Skeletal muscle tissue (tissue), 4 donors: ENCODE data around the gene SLC43A2. TPM values are rescaled to one million over a fixed set of nuclear protein-coding genes. Genes with fewer than 3 reads are reported as not detected.
A peak's percentile ranks its signal among the peaks of the same experiment; 100 is the strongest.

Experiments used
- H3K27ac ChIP-seq: one replicate; pipeline ENCODE4 v1.7.0; 2013; ENCODE audit warnings: mild to moderate bottlenecking, low read depth, low read length, inconsistent platforms
- H3K27me3 ChIP-seq, 3 donors: one replicate each; pipeline ENCODE4 v1.7.0; 2013; ENCODE audit warnings: low read length in 3 of 3; ENCODE audit not compliant: control insufficient read depth in 3 of 3, insufficient read depth in 3 of 3
- H3K36me3 ChIP-seq, 3 donors: one replicate each; pipeline ENCODE4 v1.7.0; 2013; ENCODE audit warnings: low read length in 3 of 3; ENCODE audit not compliant: control insufficient read depth in 3 of 3, insufficient read depth in 3 of 3
- H3K4me1 ChIP-seq, 3 donors: one replicate each; pipeline ENCODE4 v1.7.0; 2013; ENCODE audit warnings: low read length in 3 of 3, mild to moderate bottlenecking in 3 of 3; ENCODE audit not compliant: control insufficient read depth in 3 of 3, insufficient read depth in 3 of 3
- H3K4me3 ChIP-seq, 3 donors: one replicate each; pipeline ENCODE4 v1.7.0; 2013; ENCODE audit warnings: low read length in 3 of 3
- H3K9ac ChIP-seq, 3 donors: one replicate each; pipeline ENCODE4 v1.7.0; 2013; ENCODE audit warnings: low read length in 3 of 3, mild to moderate bottlenecking in 3 of 3, moderate library complexity in 2 of 3, low read depth in 1 of 3
- H3K9me3 ChIP-seq, 3 donors: one replicate each; pipeline ENCODE4 v1.7.0; 2013; ENCODE audit warnings: low read length in 3 of 3; ENCODE audit not compliant: control insufficient read depth in 3 of 3
- total RNA-seq: library from RNA; depleted of rRNA; stranded (reverse); fragments of >200 nt; gene quantifications from one replicate; pipeline ENCODE4 v1.2.3, GENCODE V29; 2014
- donor health status: Osteomylitis.

Gene SLC43A2
- total RNA-seq, 1 donor from 2014 or later: 4.7 TPM

DNA sequence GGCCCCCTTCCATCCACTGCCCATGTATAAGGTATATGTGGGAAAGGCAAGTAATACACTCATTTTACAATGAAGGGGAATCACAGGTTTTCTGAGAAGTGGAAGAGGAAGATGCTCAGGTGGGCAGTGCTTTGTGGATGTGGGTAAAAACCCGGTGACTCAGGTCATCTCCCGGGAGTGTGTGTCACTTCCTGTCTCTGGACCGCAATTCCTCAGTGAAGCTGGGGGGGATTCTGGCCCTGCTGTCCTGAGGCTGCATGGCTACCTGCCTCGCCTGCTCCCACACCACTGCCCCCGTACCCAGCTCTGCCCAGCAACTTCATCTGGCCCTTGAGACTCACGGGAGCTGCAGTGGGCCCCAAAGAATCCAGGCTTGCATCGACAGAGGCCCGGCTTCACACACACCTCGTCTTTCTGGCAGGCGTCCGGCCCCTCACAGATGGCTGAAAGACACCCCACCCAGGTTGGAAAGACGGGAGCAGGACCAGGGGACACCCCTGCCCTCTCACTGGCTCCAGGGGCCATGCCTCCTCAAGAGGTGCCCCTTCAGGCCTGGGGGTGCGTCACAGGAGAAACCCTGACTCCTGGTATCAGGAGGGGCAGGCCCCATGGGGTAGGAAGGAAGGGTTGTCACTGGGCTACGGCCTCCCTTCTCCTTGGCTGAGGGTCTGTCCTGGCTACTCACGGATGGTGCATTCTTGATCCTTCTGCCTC lies 16.0 kb upstream of the SLC43A2 start:
- H3K27me3 ChIP-seq: no peaks in the 10 kb centered on the region
- H3K4me1 ChIP-seq: peaks cover 32 to 53% (median 47%) of the 10 kb centered on the region in 3 donors
- H3K9me3 ChIP-seq: no peaks in the 10 kb centered on the region
- H3K4me3 ChIP-seq: peak overlapping the region; percentile 62 to 65 (median 62)
- peak overlapping the region; percentile 38 to 75 (median 51) for H3K9ac ChIP-seq
- peak overlapping the region; percentile 64 for H3K27ac ChIP-seq
- H3K36me3 ChIP-seq: peaks cover 16 to 27% (median 16%) of the 10 kb centered on the region in 3 donors

DNA sequence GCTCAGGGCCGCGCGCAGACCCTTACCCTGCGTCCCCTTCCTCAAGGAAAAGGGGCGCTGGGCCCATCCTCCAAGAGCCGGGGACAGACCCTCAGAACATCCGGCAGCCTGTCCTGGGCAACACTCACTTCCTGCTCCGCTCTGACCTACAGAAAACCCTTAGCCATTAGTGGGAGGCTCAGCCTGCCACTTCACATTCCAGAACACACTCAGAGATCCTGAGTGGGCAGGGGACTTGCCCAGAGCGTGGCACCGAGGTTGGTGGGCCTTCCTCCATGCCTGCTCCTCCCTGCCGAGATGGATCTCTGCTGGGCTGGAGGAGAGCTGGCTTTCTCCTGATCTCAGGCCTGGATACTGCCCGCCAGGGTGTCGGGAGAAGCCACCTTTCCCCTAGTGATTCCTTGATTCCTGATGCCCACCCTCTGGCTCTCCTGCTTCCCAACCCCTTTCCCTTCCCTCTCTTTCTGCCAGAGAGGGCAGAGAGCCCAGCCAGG lies 15.4 kb upstream of the SLC43A2 start:
- peak overlapping the region; percentile 3 to 75 (median 38) for H3K9ac ChIP-seq
- no peaks in the 10 kb centered on the region for H3K27me3 ChIP-seq
- peak overlapping the region; percentile 44 for H3K27ac ChIP-seq
- peaks cover 32 to 51% (median 46%) of the 10 kb centered on the region in 3 donors for H3K4me1 ChIP-seq
- peaks cover 16 to 27% (median 16%) of the 10 kb centered on the region in 3 donors for H3K36me3 ChIP-seq
- H3K9me3 ChIP-seq: no peaks in the 10 kb centered on the region
- H3K4me3 ChIP-seq: peak overlapping the region; percentile 25 to 63 (median 62)

DNA sequence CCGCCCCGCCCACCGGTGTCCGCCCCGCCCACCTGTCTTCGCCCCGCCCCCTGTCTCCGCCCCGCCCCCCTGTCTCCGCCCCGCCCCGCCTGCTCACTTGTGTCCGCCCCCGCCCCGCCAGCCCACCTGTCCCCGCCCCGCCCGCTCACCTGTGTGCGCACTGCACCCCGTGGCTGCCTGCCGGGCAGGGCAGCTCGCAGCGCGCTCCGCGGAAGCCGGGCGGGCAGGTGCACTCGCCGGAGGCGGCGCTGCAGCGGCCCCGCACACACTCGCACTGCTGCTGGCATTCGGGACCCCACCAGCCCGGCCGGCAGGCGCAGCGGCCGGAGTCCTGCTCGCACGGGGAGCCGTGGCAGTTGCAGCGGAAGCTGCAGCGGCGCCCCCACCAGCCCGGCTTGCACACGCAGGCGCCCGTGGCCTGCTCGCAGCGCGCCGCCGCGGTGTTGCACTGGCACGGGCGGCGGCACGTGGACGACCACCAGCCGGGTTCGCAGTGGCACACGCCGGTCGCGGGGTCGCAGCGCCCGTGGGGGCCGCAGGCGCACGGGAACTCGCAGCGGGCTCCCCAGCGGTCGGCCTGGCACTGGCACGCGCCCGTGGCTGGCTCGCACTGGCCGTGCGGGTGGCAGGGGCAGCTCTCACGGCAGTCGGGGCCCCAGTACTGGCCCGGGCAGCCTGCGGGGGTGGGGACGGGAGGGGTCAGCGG lies 14.8 kb upstream of the SLC43A2 start:
- Histone ChIP-seq H3K9me3 (no peaks in the 10 kb centered on the region), H3K36me3 (peaks cover 16 to 27% (median 16%) of the 10 kb centered on the region in 3 donors), H3K27ac (peak overlapping the region; percentile 44), H3K27me3 (no peaks in the 10 kb centered on the region), H3K4me1 (peaks cover 31 to 49% (median 45%) of the 10 kb centered on the region in 3 donors), H3K4me3 (peak overlapping the region in 2 of 3 donors; percentile 62 to 63), H3K9ac (peak overlapping the region in 2 of 3 donors; percentile 38 to 75)

DNA sequence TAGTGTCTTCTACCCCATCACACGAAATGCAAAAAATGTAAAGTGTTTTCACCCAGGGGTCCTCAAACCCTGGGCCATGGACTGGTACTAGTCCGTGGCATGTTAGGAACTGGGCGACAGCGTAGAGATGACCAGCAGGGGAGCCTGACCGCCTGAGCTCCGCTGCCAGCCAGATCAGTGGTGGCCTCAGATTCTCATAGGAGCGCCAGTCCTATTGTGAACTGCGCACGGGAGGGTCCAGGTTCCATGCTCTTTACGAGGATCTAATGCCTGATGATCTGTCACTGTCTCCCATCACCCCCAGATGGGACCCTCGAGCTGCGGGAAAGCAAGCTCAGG lies 12.4 kb upstream of the SLC43A2 start:
- H3K36me3 ChIP-seq: peaks cover 10 to 22% (median 12%) of the 10 kb centered on the region in 3 donors
- peaks cover 14 to 28% (median 23%) of the 10 kb centered on the region in 3 donors for H3K4me1 ChIP-seq

DNA sequence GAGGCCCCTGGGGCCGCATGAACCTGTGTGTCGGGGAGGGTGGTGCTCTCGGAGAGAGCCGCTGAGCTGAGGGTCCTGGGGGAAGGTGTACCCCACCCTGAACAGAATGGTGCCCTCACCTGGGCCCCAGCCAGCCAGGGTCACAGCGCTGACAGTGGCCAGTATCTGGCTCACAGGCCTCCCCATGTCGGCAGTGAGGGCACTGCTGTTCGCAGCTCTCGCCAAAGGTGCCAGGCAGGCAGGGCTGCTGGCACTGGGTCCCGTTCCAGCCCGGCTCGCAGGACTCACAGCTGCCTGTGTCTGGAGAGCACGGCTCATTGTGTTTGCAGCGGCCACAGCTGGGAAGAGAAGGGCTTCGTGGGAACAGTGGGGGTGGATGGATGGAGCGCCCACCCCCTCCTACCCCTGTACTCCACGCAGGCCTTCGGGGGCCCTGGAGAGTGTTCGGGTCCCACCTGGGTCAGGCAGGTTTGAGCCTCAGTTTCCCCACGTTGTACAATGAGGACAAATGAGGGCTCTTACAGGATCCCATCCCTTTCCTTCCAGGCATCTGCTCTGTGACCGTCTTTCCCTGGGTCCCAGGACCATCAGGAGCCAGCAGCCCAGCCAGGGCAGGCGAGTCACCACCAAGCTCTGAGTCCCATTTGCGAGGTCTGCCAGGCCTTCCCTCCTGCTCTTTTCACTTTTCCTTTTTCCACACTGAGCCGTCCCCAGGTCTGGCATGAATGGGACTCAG lies 11.9 kb upstream of the SLC43A2 start:
- peaks cover 11 to 24% (median 20%) of the 10 kb centered on the region in 3 donors for H3K4me1 ChIP-seq
- H3K36me3 ChIP-seq: peaks cover 12 to 21% (median 13%) of the 10 kb centered on the region in 3 donors
- H3K9me3 ChIP-seq: no peaks in the 10 kb centered on the region
- peak overlapping the region in 1 of 3 donors; percentile 45 for H3K9ac ChIP-seq
- H3K4me3 ChIP-seq: no peak overlapping the region
- H3K27me3 ChIP-seq: no peaks in the 10 kb centered on the region
- no peak overlapping the region for H3K27ac ChIP-seq

More for the DNA sequence above, 12.4 kb upstream of the SLC43A2 start:
- Histone ChIP-seq H3K9me3 (no peaks in the 10 kb centered on the region), H3K9ac (peak overlapping the region in 1 of 3 donors; percentile 45), H3K27me3 (no peaks in the 10 kb centered on the region), H3K4me3 (no peak overlapping the region), H3K27ac (no peak overlapping the region)

DNA sequence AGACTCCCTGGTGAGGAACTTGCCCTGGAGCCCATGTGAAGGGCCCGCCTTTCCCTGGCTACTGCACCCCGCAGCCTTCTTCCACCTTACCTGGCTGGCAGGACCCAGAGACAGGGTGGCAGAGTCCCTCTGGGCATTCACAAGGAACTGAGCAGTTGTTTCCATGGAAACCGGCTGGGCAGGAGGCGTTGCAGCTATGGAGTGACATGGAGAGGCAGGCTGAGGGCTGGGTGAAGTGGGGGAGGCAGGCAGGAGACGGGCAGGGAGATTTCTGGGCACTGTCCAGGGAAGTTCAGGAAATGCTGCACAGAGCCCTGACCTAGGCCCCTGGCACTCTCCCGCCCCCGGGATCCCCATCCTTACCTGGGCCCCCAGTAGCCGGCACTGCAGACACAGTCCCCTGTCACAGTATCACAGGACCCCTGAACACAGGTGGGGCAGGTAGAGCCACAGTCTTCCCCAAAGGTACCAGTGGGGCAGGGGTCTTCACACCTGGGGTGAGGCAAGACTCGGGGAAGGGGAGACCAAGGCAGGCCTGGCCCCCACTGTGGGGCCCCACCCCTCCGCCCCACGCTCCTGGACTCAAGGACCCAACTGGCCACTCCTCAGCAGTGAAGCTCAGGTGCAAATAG lies 11.0 kb upstream of the SLC43A2 start:
- no peaks in the 10 kb centered on the region for H3K9me3 ChIP-seq
- no peaks in the 10 kb centered on the region for H3K27me3 ChIP-seq
- H3K4me3 ChIP-seq: no peak overlapping the region
- no peak overlapping the region for H3K27ac ChIP-seq
- H3K4me1 ChIP-seq: peaks cover 11 to 19% (median 17%) of the 10 kb centered on the region in 3 donors
- H3K9ac ChIP-seq: no peak overlapping the region
- peaks cover 13 to 19% (median 17%) of the 10 kb centered on the region in 3 donors for H3K36me3 ChIP-seq

DNA sequence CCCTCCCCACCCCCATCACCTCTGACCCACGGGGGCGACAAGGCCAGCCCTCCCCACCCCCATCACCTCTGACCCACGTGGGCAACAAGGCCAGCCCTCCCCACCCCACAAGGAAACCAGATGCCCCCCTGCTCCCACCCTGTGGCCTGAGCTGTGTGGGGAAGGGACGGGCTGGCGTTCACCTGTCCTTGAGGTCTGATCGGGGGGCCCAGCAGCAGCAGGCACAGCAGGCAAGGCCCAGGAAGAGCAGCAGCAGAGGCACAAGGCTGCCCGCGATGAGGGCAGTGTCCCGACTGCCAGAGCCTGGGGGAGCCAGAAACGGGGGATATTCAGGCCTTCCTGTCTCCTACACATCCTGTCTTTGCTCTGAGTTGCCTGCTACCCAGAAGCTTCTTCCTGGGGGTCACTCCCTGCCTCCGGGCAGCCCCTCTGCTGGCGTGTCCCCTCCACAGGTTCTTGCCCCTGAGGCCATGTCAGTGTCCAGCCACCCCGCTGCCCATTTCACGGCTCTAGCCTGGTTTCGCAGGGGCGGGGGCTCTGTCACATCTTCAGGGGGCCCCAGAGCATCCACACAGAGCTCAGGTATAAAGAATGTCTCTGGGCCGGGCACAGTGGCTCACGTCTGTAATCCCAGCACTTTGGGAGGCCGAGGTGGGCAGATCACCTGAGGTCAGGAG lies 10.1 kb upstream of the SLC43A2 start:
- Histone ChIP-seq H3K9ac (no peak overlapping the region), H3K36me3 (peaks cover 13 to 22% (median 20%) of the 10 kb centered on the region in 3 donors), H3K4me3 (no peak overlapping the region), H3K27ac (no peak overlapping the region), H3K27me3 (no peaks in the 10 kb centered on the region), H3K4me1 (peaks cover 4 to 10% (median 10%) of the 10 kb centered on the region in 3 donors), H3K9me3 (no peaks in the 10 kb centered on the region)

DNA sequence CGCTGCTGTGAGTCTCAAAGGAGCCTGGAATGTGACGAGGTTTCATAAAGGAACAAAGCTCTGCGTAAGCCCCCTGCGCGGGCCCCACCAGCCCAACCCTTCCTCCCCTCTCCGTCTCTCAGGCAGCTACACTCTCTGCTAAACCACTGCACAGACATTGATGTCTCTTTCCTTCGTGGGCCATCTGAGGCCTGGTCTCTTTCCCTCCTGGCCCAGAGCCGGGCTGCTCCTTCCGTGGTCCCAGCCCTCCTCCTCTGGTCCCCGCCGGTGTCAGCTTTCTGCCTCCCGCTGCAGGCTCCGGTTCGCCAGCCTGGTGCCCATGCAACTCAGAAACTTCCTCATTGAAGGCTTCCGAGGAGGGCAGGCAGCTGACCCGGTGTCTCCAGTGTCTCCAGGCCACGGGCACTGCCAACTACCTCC lies 9.5 kb upstream of the SLC43A2 start:
- Histone ChIP-seq H3K4me3 (no peak overlapping the region), H3K27ac (no peak overlapping the region), H3K9me3 (no peaks in the 10 kb centered on the region), H3K4me1 (peaks cover 4 to 9% (median 9%) of the 10 kb centered on the region in 3 donors), H3K36me3 (peaks cover 13 to 22% (median 20%) of the 10 kb centered on the region in 3 donors), H3K9ac (no peak overlapping the region), H3K27me3 (no peaks in the 10 kb centered on the region)

DNA sequence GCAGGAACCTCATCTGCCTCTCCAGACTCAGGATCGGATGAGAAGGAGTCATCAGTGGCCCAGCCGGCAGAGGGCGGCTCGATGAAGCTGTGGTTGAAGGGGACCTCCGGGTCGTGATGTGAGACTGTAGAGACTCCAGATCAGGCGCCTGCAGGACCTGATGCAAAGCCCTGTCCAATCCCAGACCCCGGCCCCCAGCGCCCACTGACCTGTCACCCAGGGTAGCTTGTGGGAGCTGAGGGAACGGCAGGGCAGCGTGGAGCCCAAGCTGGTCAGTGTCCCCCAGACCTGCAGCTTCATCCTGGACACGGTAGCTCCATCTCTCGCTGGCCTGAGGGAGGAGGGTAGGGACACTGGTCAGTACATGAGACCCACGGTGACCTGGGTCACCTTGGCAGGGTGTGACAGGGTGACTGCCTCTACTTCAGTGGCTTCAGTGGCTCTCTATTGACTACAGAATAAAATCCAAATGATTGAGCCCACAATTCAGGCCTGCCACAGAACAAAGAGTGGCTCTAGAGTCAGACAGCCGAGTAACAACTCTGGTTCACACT lies 8.2 kb upstream of the SLC43A2 start:
- H3K4me1 ChIP-seq: peaks cover 4 to 10% (median 9%) of the 10 kb centered on the region in 3 donors
- no peak overlapping the region for H3K27ac ChIP-seq
- H3K9ac ChIP-seq: no peak overlapping the region
- H3K4me3 ChIP-seq: no peak overlapping the region
- no peaks in the 10 kb centered on the region for H3K9me3 ChIP-seq
- H3K36me3 ChIP-seq: peaks cover 13 to 22% (median 19%) of the 10 kb centered on the region in 3 donors
- H3K27me3 ChIP-seq: no peaks in the 10 kb centered on the region
